Cardiac fibroblast (primary cell): Measurements from ENCODE around the gene SH3PXD2B.

Experiments
- DNase-seq, 2 donors: peaks; one replicate each; pipeline versions ENCODE4 v3.0.0 to v3.0.0-alpha.2; 2010; ENCODE audit warnings: low read depth in 2 of 2
- H3K4me3 ChIP-seq, 2 donors: replicated peaks in 1 of 2; 1 replicate in 1 of 2; 2 replicates in 1 of 2; pipeline ENCODE4 v1.5.1; 2011; ENCODE audit warnings: low read depth in 2 of 2, low read length in 2 of 2, mild to moderate bottlenecking in 2 of 2, moderate library complexity in 1 of 2
- CTCF ChIP-seq: IDR thresholded peaks from one replicate; pipeline ENCODE4 v1.5.1; 2011; ENCODE audit warnings: low read depth, mild to moderate bottlenecking, low read length, inconsistent platforms

The SH3PXD2B gene

GRCh38 chr5:172497591-172498255 lies 43.4 kb upstream of the SH3PXD2B start:
- no peak for TF ChIP-seq CTCF
- DNase-seq: no peak

GRCh38 chr5:172496671-172497371 lies 42.5 kb upstream of the SH3PXD2B start:
- DNase-seq: peak; percentile 58 to 87
- H3K4me3 ChIP-seq: no peak overlapping the region
- no peak for TF ChIP-seq CTCF

More at GRCh38 chr5:172497591-172498255, 43.4 kb upstream of the SH3PXD2B start:
- H3K4me3 ChIP-seq: no peak overlapping the region

GRCh38 chr5:172494630-172495505 lies 40.5 kb upstream of the SH3PXD2B start:
- no peak overlapping the region for H3K4me3 ChIP-seq
- no peak for TF ChIP-seq CTCF
- DNase-seq: no peak

GRCh38 chr5:172493906-172494305 lies 39.6 kb upstream of the SH3PXD2B start:
- no peak overlapping the region for H3K4me3 ChIP-seq
- TF ChIP-seq CTCF: no peak
- no peak for DNase-seq

GRCh38 chr5:172493461-172493860 lies 39.1 kb upstream of the SH3PXD2B start:
- no peak for TF ChIP-seq CTCF
- DNase-seq: no peak
- H3K4me3 ChIP-seq: no peak overlapping the region

- TF ChIP-seq CTCF: no peak
- no peak overlapping the region for H3K4me3 ChIP-seq
- DNase-seq: no peak
These were observed 38.7 kb upstream of the SH3PXD2B start for GRCh38 chr5:172493002-172493401.
